ENCODE results near the gene ABHD17A. TPM values are rescaled to one million over a fixed set of nuclear protein-coding genes. Genes with fewer than 3 reads are reported as not detected.
A peak's percentile ranks its signal among the peaks of the same experiment; 100 is the strongest.

Gene ABHD17A
- total and polyA plus RNA-seq, 2 experiments from 2014 or later = 145 to 198 TPM

GRCh38 chr19:1860821-1861598 is 24.3 kb downstream of the ABHD17A start:
- no peak for DNase-seq (ENCODE audit: low read depth in 1 of 2, low spot score in 1 of 2)
- Histone ChIP-seq H3K36me3 (no peaks in the 10 kb centered on the region), H3K9me3 (ENCODE audit: low read depth) (no peaks in the 10 kb centered on the region), H3K4me3 (peak overlapping the region; percentile 85), H3K27ac (no peak overlapping the region), H3K27me3 (peaks cover 3% of the 10 kb centered on the region), H3K4me1 (ENCODE audit: low read depth) (peaks cover 30% of the 10 kb centered on the region)
- TF ChIP-seq CTCF (IDR thresholded peaks at IDR 0.05; ENCODE audit: low read depth, low read length) = no peak

GRCh38 chr19:1860042-1860775 is 25.1 kb downstream of the ABHD17A start:
- Histone ChIP-seq H3K4me1 (ENCODE audit: low read depth) (peaks cover 36% of the 10 kb centered on the region), H3K27ac (no peak overlapping the region), H3K9me3 (ENCODE audit: low read depth) (no peaks in the 10 kb centered on the region), H3K4me3 (no peak overlapping the region), H3K27me3 (peaks cover 3% of the 10 kb centered on the region), H3K36me3 (no peaks in the 10 kb centered on the region)
- DNase-seq (ENCODE audit: low read depth in 1 of 2, low spot score in 1 of 2) = peak; percentile 67 to 87
- no peak for TF ChIP-seq CTCF (IDR thresholded peaks at IDR 0.05; ENCODE audit: low read depth, low read length)

GRCh38 chr19:1859331-1859781 is 25.9 kb downstream of the ABHD17A start:
- Histone ChIP-seq H3K36me3 (no peaks in the 10 kb centered on the region), H3K27me3 (peaks cover 3% of the 10 kb centered on the region), H3K4me3 (no peak overlapping the region), H3K4me1 (ENCODE audit: low read depth) (peaks cover 44% of the 10 kb centered on the region), H3K9me3 (ENCODE audit: low read depth) (no peaks in the 10 kb centered on the region), H3K27ac (no peak overlapping the region)
- no peak for DNase-seq (ENCODE audit: low read depth in 1 of 2, low spot score in 1 of 2)
- no peak for TF ChIP-seq CTCF (IDR thresholded peaks at IDR 0.05; ENCODE audit: low read depth, low read length)

GRCh38 chr19:1858412-1859081 is 26.7 kb downstream of the ABHD17A start:
- H3K4me3 ChIP-seq = no peak overlapping the region

More at GRCh38 chr19:1858412-1859081, 26.7 kb downstream of the ABHD17A start:
- H3K4me1 ChIP-seq (ENCODE audit: low read depth) = peaks cover 50% of the 10 kb centered on the region
- H3K27me3 ChIP-seq = peaks cover 3% of the 10 kb centered on the region
- DNase-seq (ENCODE audit: low read depth in 1 of 2, low spot score in 1 of 2) = no peak
- H3K36me3 ChIP-seq = no peaks in the 10 kb centered on the region
- H3K27ac ChIP-seq = no peak overlapping the region
- no peak for TF ChIP-seq CTCF (IDR thresholded peaks at IDR 0.05; ENCODE audit: low read depth, low read length)
- H3K9me3 ChIP-seq (ENCODE audit: low read depth) = no peaks in the 10 kb centered on the region

Data from cardiac muscle cell (in vitro differentiated cells and primary cell).